ENCODE measurements around the gene TPRG1L.

Gene TPRG1L

DNA sequence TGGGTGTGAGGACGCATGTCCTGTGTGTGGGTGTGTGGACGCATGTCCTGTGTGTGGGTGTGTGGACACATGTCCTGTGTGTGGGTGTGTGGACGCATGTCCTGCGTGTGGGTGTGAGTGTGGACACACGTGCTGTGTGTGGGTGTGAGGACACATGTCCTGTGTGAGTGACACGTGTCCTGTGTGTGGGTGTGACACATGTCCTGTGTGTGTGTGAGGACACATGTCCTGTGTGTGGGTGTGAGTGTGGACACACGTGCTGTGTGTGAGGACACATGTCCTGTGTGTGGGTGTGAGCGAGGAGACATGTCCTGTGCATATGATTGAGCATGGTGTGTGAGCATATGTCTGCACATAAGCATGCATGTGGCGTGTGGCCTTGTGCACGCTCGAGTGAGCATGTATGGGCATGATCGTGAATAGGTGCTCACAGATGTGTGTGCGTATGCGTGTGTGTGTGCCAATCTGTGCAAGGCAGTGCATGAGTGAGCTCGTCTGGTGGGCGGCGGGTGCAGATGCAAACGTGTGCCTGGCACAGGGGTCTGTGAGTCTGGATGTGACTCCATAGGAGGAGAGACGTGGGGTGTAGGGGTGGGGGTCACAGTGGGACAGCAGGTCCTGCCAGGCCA lies 38.8 kb upstream of the TPRG1L start:
- H3K9me3 ChIP-seq (ENCODE audit: low read length), result peaks cover 2% of the 10 kb centered on the region

GRCh38 chr1:3586986-3587759 lies 37.6 kb upstream of the TPRG1L start:
- H3K9me3 ChIP-seq (ENCODE audit: low read length), result peaks cover 2% of the 10 kb centered on the region
- no peak overlapping the region for H3K4me3 ChIP-seq (ENCODE audit: low read length)
- H3K27me3 ChIP-seq (ENCODE audit: insufficient read depth, low read length), result no peaks in the 10 kb centered on the region
- H3K4me1 ChIP-seq (ENCODE audit: insufficient read depth, low read length), result peaks cover 20% of the 10 kb centered on the region
- no peak overlapping the region for H2AFZ ChIP-seq (ENCODE audit: low read depth, low read length)
- no peaks in the 10 kb centered on the region for H3K36me3 ChIP-seq (ENCODE audit: insufficient read depth, low read length)

More for the DNA sequence above, 38.8 kb upstream of the TPRG1L start:
- H3K36me3 ChIP-seq (ENCODE audit: insufficient read depth, low read length), result no peaks in the 10 kb centered on the region
- H3K4me1 ChIP-seq (ENCODE audit: insufficient read depth, low read length), result peaks cover 18% of the 10 kb centered on the region
- no peak overlapping the region for H2AFZ ChIP-seq (ENCODE audit: low read depth, low read length)
- H3K4me3 ChIP-seq (ENCODE audit: low read length), result no peak overlapping the region
- H3K27me3 ChIP-seq (ENCODE audit: insufficient read depth, low read length), result no peaks in the 10 kb centered on the region

GRCh38 chr1:3588395-3588794 lies 36.4 kb upstream of the TPRG1L start:
- Histone ChIP-seq H3K4me1 (ENCODE audit: insufficient read depth, low read length) (peaks cover 23% of the 10 kb centered on the region), H3K4me3 (ENCODE audit: low read length) (no peak overlapping the region), H2AFZ (ENCODE audit: low read depth, low read length) (no peak overlapping the region), H3K36me3 (ENCODE audit: insufficient read depth, low read length) (no peaks in the 10 kb centered on the region), H3K27me3 (ENCODE audit: insufficient read depth, low read length) (no peaks in the 10 kb centered on the region), H3K9me3 (ENCODE audit: low read length) (peaks cover 2% of the 10 kb centered on the region)

DNA sequence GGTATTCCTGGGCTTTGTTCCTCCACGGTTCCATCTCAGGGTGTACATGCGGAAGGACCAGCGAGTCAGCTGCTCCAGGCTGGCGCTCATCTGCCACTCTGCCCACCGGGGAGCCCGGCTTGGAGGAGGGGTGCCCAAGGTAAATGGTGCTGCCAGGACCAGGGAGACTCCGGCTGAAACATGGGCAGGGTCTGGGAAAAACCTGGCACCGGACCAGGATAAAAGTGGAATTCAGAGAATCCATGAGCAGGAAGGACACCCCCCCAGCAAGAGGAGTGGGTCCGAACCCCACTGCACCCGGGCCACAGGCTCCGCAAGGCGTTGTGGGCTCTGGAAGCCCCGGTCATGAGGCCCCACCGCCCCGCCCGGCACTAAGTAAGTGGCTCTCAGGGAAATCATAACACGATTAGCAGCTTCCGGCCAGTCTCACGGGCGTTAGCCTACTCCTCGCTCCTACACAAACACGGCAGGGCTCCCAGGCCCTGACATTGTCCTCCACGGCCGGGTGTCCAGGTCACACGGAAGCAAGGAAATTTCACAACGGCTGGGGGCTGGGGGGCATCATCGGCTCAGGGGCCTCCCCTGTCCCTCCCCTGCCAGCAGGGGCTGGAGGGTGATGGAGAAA lies 34.6 kb upstream of the TPRG1L start:
- H3K4me1 ChIP-seq (ENCODE audit: insufficient read depth, low read length), result peaks cover 23% of the 10 kb centered on the region
- H3K27me3 ChIP-seq (ENCODE audit: insufficient read depth, low read length), result no peaks in the 10 kb centered on the region
- no peaks in the 10 kb centered on the region for H3K36me3 ChIP-seq (ENCODE audit: insufficient read depth, low read length)

GRCh38 chr1:3590951-3591865 lies 33.6 kb upstream of the TPRG1L start:
- Histone ChIP-seq H3K36me3 (ENCODE audit: insufficient read depth, low read length) (no peaks in the 10 kb centered on the region), H3K4me1 (ENCODE audit: insufficient read depth, low read length) (peaks cover 23% of the 10 kb centered on the region), H3K4me3 (ENCODE audit: low read length) (no peak overlapping the region), H3K27me3 (ENCODE audit: insufficient read depth, low read length) (no peaks in the 10 kb centered on the region), H2AFZ (ENCODE audit: low read depth, low read length) (no peak overlapping the region), H3K9me3 (ENCODE audit: low read length) (no peaks in the 10 kb centered on the region)

More for the DNA sequence above, 34.6 kb upstream of the TPRG1L start:
- Histone ChIP-seq H3K9me3 (ENCODE audit: low read length) (no peaks in the 10 kb centered on the region), H3K4me3 (ENCODE audit: low read length) (no peak overlapping the region), H2AFZ (ENCODE audit: low read depth, low read length) (no peak overlapping the region)

- Histone ChIP-seq H3K27me3 (ENCODE audit: insufficient read depth, low read length) (no peaks in the 10 kb centered on the region), H2AFZ (ENCODE audit: low read depth, low read length) (no peak overlapping the region), H3K9me3 (ENCODE audit: low read length) (no peaks in the 10 kb centered on the region), H3K36me3 (ENCODE audit: insufficient read depth, low read length) (no peaks in the 10 kb centered on the region), H3K4me1 (ENCODE audit: insufficient read depth, low read length) (peaks cover 37% of the 10 kb centered on the region), H3K4me3 (ENCODE audit: low read length) (no peak overlapping the region)
These were observed 31.5 kb upstream of the TPRG1L start for GRCh38 chr1:3593334-3593733.

DNA sequence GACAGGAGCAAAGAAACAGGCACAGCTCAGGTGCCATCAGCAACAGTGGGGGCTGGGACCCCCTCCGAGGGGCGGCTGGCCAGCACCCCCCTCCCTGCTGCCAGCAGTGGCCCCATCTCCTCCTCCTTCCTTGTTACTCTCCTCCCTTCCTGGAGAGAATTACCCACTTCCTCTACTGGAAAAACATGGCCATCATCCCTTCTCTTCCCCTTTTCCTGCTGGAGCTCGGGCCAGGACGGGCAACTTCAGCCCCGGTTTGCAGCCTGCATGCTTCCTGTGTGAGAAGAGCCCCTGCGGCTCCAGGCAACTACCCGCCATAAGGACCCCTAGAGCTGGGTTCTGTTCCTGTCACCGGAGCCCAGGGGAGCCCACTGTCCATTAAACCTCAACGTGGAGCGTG lies 31.1 kb upstream of the TPRG1L start:
- H3K4me3 ChIP-seq (ENCODE audit: low read length), result no peak overlapping the region
- H3K36me3 ChIP-seq (ENCODE audit: insufficient read depth, low read length), result no peaks in the 10 kb centered on the region

DNA sequence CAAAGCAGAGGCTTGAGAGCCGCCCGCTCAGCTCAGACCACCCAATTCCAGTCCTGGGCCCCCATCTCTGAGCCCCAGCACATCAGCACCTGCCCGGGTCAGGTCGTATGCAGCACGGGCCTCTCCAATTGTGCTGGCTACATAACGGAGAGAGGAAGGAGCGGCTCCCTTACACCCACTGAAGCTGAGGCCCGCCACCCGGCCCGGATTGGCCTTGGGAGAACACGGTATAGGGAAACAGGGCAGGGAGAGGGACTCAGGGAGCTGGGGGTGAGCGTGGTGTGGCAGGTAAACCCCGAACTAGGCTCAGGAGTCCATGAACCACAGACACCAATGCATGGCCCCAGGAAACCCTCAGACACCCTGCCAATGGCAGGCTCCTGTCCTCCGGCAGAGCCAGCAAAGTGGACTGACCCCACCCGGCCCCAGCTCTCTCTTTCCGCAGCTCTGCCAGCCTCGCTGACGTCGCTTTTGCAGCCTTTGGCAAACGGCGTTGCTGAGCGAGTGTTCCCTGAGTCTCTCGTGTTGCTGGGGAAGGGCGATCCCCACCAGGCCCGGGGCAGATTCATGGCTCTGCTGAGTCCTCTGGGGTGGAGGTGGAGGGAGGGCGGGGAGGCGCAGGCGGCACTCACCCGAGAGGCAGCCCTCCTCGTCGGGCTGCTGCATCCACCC lies 30.0 kb upstream of the TPRG1L start:
- Histone ChIP-seq H3K4me3 (ENCODE audit: low read length) (no peak overlapping the region), H3K36me3 (ENCODE audit: insufficient read depth, low read length) (no peaks in the 10 kb centered on the region), H3K27me3 (ENCODE audit: insufficient read depth, low read length) (no peaks in the 10 kb centered on the region), H2AFZ (ENCODE audit: low read depth, low read length) (no peak overlapping the region), H3K9me3 (ENCODE audit: low read length) (no peaks in the 10 kb centered on the region), H3K4me1 (ENCODE audit: insufficient read depth, low read length) (peaks cover 44% of the 10 kb centered on the region)

More for the DNA sequence above, 31.1 kb upstream of the TPRG1L start:
- H3K9me3 ChIP-seq (ENCODE audit: low read length), result no peaks in the 10 kb centered on the region
- no peaks in the 10 kb centered on the region for H3K27me3 ChIP-seq (ENCODE audit: insufficient read depth, low read length)
- peaks cover 38% of the 10 kb centered on the region for H3K4me1 ChIP-seq (ENCODE audit: insufficient read depth, low read length)
- no peak overlapping the region for H2AFZ ChIP-seq (ENCODE audit: low read depth, low read length)

DNA sequence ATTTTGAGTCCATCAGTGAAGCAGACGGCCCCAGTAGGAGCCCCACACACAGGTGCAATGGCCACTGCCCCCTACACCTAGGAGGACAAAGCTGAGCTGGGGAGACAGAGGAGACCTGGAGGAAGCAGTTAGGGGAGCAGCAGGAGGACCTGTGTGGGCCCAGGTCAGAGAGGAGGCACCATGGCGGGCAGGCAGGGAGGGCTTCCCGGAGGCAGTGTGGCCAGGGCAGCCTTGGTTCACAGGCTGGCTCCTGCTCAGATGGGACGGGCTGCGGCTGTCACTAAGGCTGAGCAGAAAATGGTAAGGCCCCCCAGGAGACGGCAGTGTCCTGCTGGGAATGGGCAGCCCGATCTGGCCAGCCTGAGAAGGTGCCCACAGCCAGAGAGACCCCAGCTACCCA lies 28.9 kb upstream of the TPRG1L start:
- H3K27me3 ChIP-seq (ENCODE audit: insufficient read depth, low read length), result no peaks in the 10 kb centered on the region
- H3K36me3 ChIP-seq (ENCODE audit: insufficient read depth, low read length), result no peaks in the 10 kb centered on the region
- H3K9me3 ChIP-seq (ENCODE audit: low read length), result no peaks in the 10 kb centered on the region
- H3K4me3 ChIP-seq (ENCODE audit: low read length), result no peak overlapping the region
- peaks cover 33% of the 10 kb centered on the region for H3K4me1 ChIP-seq (ENCODE audit: insufficient read depth, low read length)
- no peak overlapping the region for H2AFZ ChIP-seq (ENCODE audit: low read depth, low read length)

DNA sequence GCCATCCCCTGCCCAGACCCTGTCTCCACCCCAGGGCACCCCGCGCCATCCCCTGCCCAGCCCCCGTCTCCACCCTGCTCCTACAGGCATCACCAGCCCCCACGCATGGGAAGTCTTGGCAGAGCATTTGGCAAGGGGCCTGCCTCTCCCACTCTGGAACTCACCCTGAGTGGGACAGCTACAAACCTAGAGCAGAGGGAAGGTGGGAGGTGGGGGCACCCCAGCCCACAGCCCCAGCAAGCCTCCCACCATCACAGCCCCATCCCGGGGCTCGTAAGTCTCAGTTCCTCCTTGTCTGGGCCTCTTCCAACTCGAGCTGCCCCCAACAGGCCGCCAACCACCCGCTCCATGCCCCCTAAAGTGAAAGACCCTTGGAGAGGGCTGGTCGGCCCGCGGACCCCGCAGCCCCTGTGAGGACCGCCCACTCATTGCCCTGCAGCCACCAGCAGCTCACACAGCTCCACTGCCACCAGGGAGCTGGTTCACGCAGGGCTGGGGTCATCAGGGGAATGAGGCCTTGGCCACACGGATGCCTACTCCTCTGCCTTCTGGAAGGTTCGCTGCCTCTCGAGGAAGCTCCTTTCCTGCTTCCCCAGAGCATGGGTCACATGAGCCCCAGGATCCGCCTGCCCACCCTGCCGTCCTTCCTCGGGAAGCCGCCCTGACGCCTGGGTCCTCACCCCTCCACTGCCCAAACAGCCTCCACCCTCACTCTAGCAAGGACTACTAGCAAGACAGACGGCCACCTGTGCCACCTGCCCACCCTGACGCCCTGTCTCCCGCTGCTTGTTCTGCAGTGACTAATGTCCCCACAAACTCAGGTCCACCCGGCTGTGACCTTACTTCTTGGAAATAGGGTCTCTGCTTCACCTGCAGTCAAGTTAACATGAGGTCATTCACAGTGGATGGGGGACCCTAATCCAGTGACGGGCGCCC lies 27.9 kb upstream of the TPRG1L start:
- no peaks in the 10 kb centered on the region for H3K27me3 ChIP-seq (ENCODE audit: insufficient read depth, low read length)
- H2AFZ ChIP-seq (ENCODE audit: low read depth, low read length), result no peak overlapping the region
- no peaks in the 10 kb centered on the region for H3K36me3 ChIP-seq (ENCODE audit: insufficient read depth, low read length)
- peaks cover 29% of the 10 kb centered on the region for H3K4me1 ChIP-seq (ENCODE audit: insufficient read depth, low read length)
- no peaks in the 10 kb centered on the region for H3K9me3 ChIP-seq (ENCODE audit: low read length)
- no peak overlapping the region for H3K4me3 ChIP-seq (ENCODE audit: low read length)

DNA sequence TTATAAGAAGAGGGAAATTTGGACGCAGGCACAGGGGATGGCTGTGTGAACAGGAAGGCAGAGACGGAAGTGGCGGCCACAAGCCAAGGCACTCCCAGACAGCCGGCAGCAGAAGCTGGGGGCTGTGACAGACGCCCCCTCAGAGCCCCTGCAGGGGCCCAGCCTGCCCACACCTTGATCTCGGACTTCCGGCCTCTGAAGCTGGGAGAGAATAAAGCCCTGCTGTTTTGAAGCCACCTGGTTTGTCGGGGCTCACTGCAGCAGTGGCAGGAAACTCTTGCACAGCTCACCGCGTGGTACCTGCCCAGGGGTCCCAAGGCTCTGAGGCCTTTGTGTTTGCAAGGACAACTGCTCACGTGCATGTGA lies 27.2 kb upstream of the TPRG1L start:
- H3K4me3 ChIP-seq (ENCODE audit: low read length), result no peak overlapping the region
- H3K27me3 ChIP-seq (ENCODE audit: insufficient read depth, low read length), result no peaks in the 10 kb centered on the region
- H3K4me1 ChIP-seq (ENCODE audit: insufficient read depth, low read length), result peaks cover 29% of the 10 kb centered on the region
- H2AFZ ChIP-seq (ENCODE audit: low read depth, low read length), result peak overlapping the region; percentile 27
- H3K9me3 ChIP-seq (ENCODE audit: low read length), result no peaks in the 10 kb centered on the region
- no peaks in the 10 kb centered on the region for H3K36me3 ChIP-seq (ENCODE audit: insufficient read depth, low read length)

Data from neuron (in vitro differentiated cells).